BJ (cell line): ENCODE measurements around the gene PLEKHG7. TPM values are rescaled to one million over a fixed set of nuclear protein-coding genes. Genes with fewer than 3 reads are reported as not detected.

Experiments used
- CTCF ChIA-PET: fragments of 350-600 bp; formaldehyde crosslinking; extraction: SDS; loops from one replicate; lab custom pipeline; 2021; ENCODE audit warnings: antibody characterized with exemption, inconsistent platforms; lab: Yijun Ruan, JAX
- POLR2A ChIA-PET: fragments of 300-600 bp; sonication (Branson Sonifier 250); formaldehyde crosslinking; extraction: SDS; loops from one replicate; lab custom pipeline; 2021; ENCODE audit warnings: antibody characterized with exemption; lab: Charles Lee
- DNase-seq: peaks from one replicate; pipeline ENCODE4 v3.0.0-alpha.2; 2011; ENCODE audit warnings: low read depth
- H3K27me3 ChIP-seq: 2 replicates; pipeline ENCODE4 v1.6.0; 2011; ENCODE audit warnings: low read length; ENCODE audit not compliant: control insufficient read depth, insufficient read depth
- H3K36me3 ChIP-seq: 2 replicates; pipeline ENCODE4 v1.5.1; 2011; ENCODE audit warnings: low read length; ENCODE audit not compliant: control insufficient read depth, insufficient read depth
- H3K4me3 ChIP-seq: 2 replicates; pipeline ENCODE4 v1.5.1; 2011; ENCODE audit warnings: low read depth, mild to moderate bottlenecking, control low read depth, low read length
- CTCF ChIP-seq: IDR thresholded peaks from 2 replicates; pipeline ENCODE4 v1.5.1; 2011; ENCODE audit warnings: low read depth, mild to moderate bottlenecking, control low read depth, inconsistent platforms, low read length, moderate library complexity; ENCODE audit not compliant: insufficient read depth
- polyA plus RNA-seq: library from polyadenylated mRNA; depleted of rRNA; stranded (reverse); fragments of >200 nt; gene quantifications from 2 replicates; pipeline ENCODE4 v1.2.3, GENCODE V29; 2011

The PLEKHG7 gene
- polyA plus RNA-seq, 1 experiment = not detected

GRCh38 chr12:92733661-92734060, 30.9 kb downstream of the PLEKHG7 start:
- Histone ChIP-seq H3K4me3 (no peak overlapping the region), H3K36me3 (no peaks in the 10 kb centered on the region), H3K27me3 (peaks cover 5% of the 10 kb centered on the region; the same call in 1 of the 2 replicates)
- CTCF ChIA-PET = interaction anchor here (0.9 kb wide), 1 partner anchor 14 kb away, joined by 3 read pairs; no protein-coding TSS in a partner anchor
- POLR2A ChIA-PET = interaction anchor here (0.5 kb wide), 1 partner anchor 17 kb away, joined by 3 read pairs; no protein-coding TSS in a partner anchor
- no peak for TF ChIP-seq CTCF
- DNase-seq = no peak

DNA sequence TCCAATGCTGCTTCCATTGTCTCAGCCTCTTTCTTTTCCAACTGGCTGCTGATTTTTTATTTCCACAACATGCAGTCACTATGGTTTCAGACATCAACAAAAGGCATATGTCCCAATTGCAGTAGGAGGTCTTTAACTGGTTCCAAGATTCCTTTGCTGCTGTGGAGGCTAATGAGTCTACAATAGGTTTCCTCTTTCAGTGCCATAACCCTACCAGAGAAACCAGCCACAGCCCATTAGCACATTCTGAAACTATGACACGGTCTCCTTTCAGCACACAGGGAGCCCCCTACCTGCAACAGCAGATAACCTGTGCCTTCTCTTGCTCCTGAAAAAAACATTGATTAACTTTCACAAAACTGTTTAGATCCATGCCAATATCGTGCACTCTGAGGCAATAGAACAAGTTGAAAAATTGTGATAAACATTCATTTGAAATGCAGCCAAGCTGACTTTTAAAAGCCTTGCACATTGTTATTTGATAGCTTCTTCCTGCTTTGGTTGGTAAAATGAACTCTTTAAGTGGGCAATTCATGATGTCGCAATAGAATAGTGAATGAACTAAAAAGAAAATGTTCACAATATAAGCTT, 32.4 kb downstream of the PLEKHG7 start:
- peak; percentile 36 for TF ChIP-seq CTCF
- H3K27me3 ChIP-seq = peaks cover 3% of the 10 kb centered on the region; the same call in 1 of the 2 replicates
- H3K36me3 ChIP-seq = no peaks in the 10 kb centered on the region
- ChIA-PET CTCF (interaction anchor here (0.7 to 1.0 kb wide), 2 partner anchors 9 to 38 kb away, joined by 3 read pairs; no protein-coding TSS in a partner anchor), POLR2A (no interaction called here)
- no peak overlapping the region for H3K4me3 ChIP-seq
- peak; percentile 87 for DNase-seq

DNA sequence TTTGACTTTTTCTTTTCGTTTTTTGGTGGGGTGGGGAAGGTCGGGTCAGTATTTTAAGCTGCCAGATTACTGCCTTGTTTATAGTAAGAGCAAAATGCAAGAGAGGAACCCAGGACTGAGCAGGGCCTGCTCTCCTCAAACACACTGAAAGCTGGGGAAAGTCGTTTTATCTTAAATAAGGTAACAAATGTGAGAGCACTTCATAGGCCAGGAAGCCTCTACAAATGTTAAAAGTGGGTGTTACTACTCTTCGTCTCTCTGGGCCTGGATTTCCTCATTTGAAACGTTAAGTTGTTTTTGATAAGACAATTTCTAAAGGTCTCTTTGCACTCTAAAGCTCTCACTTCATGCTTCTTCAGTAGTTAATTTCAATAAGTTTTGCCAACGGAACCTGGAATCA, 33.8 kb downstream of the PLEKHG7 start:
- CTCF ChIA-PET = no interaction called here
- Histone ChIP-seq H3K27me3 (0 out of 2 replicates have a peak, but pooled peaks cover 1% of the 10 kb centered on the region), H3K36me3 (no peaks in the 10 kb centered on the region), H3K4me3 (no peak overlapping the region)
- POLR2A ChIA-PET = no interaction called here
- DNase-seq = no peak
- no peak for TF ChIP-seq CTCF

GRCh38 chr12:92737855-92738850, 35.4 kb downstream of the PLEKHG7 start:
- DNase-seq = no peak
- TF ChIP-seq CTCF = no peak
- Histone ChIP-seq H3K36me3 (no peaks in the 10 kb centered on the region), H3K27me3 (no peaks in the 10 kb centered on the region), H3K4me3 (no peak overlapping the region)
- ChIA-PET CTCF (no interaction called here), POLR2A (interaction anchor here (0.7 kb wide), 1 partner anchor 18 kb away, joined by 4 read pairs; no protein-coding TSS in a partner anchor)

DNA sequence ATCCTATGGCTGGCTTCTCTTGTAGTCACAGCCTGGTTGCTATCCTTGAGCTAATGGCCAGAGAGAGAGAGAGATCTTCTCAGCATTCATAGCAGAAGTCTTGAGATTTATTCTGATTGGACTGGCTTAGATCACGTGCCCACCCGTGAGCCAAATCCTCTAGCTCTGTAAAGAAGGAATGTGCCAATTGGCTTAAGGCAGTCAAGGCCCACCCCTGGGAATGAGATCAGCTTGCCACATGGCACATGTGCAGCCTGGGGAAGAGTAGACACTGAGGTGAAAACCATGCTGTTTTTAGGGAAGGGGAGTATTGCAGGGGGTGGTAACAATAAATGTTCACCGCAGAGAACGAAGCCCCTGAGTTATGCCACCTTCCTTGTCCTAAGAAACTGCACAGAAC, 36.3 kb downstream of the PLEKHG7 start:
- H3K27me3 ChIP-seq = no peaks in the 10 kb centered on the region
- POLR2A ChIA-PET = interaction anchor here (0.7 kb wide), 1 partner anchor 19 kb away, joined by 4 read pairs; no protein-coding TSS in a partner anchor
- no peak for TF ChIP-seq CTCF
- no peak for DNase-seq
- CTCF ChIA-PET = interaction anchor here (1.0 kb wide), 1 partner anchor 191 kb away, joined by 4 read pairs; no protein-coding TSS in a partner anchor
- no peak overlapping the region for H3K4me3 ChIP-seq
- no peaks in the 10 kb centered on the region for H3K36me3 ChIP-seq
